B cell (primary cell): ENCODE measurements around the gene CELA2A. TPM values are rescaled to one million over a fixed set of nuclear protein-coding genes. Genes with fewer than 3 reads are reported as not detected.
"Not testable (repeated sequence)": the region's sequence is repeated elsewhere in the genome, so short reads cannot be mapped to it uniquely, and the experiment has no call there.

ENCODE experiments used
- ATAC-seq: fragments of 200-7000 bp; cut with Tn5 transposase; one replicate; pipeline ENCODE4 v1.10.0; 2021; ENCODE audit warnings: low read depth, mild to moderate bottlenecking, moderate number of reproducible peaks, moderate library complexity
- CTCF ChIA-PET: fragments of 350-600 bp; sonication (Branson Sonifier 250); formaldehyde crosslinking; loops from one replicate; lab custom pipeline; 2021; ENCODE audit warnings: antibody characterized with exemption, inconsistent platforms; lab: Charles Lee
- POLR2A ChIA-PET: fragments of 350-600 bp; sonication (Branson Sonifier 250); formaldehyde crosslinking; loops from one replicate; lab custom pipeline; 2021; ENCODE audit warnings: antibody characterized with exemption; lab: Charles Lee
- DNase-seq: peaks from one replicate; pipeline ENCODE4 v3.0.0; 2013
- H2AFZ ChIP-seq: 2 replicates; pipeline ENCODE4 v1.6.1; 2012; ENCODE audit warnings: mild to moderate bottlenecking, low read depth, low read length; ENCODE audit not compliant: insufficient read depth, poor library complexity, severe bottlenecking
- H3K27ac ChIP-seq, 2 donors: 1 replicate in 1 of 2; 2 replicates in 1 of 2; pipeline ENCODE4 v1.5.1; 2012 to 2013; ENCODE audit warnings: low read length in 2 of 2, mild to moderate bottlenecking in 2 of 2, moderate library complexity in 1 of 2
- H3K27me3 ChIP-seq, 4 experiments: fragments of 200-600 bp in 1 of 4; sonication (generic) in 1 of 4; replicated peaks in 1 of 4; 1 replicate in 2 of 4; 2 replicates in 2 of 4; pipeline versions ENCODE4 v1.6.1 to v1.7.0; 2013 to 2016; ENCODE audit warnings: low read length in 3 of 4, mild to moderate bottlenecking in 2 of 4, mixed read lengths in 1 of 4, moderate library complexity in 1 of 4; ENCODE audit not compliant: insufficient read depth in 4 of 4, control insufficient read depth in 3 of 4; ENCODE audit errors: control extremely low read depth in 1 of 4
- H3K36me3 ChIP-seq, 2 experiments: replicated peaks in 1 of 2; 1 replicate in 1 of 2; 2 replicates in 1 of 2; pipeline versions ENCODE4 v1.6.1 to v1.7.1; 2013; ENCODE audit warnings: low read length in 1 of 2; ENCODE audit not compliant: insufficient read depth in 2 of 2, control insufficient read depth in 1 of 2; ENCODE audit errors: control extremely low read depth in 1 of 2, extremely low read depth in 1 of 2
- H3K4me1 ChIP-seq, 2 donors: fragments of 200-600 bp in 1 of 2; sonication (generic) in 1 of 2; 1 replicate in 1 of 2; 2 replicates in 1 of 2; pipeline versions ENCODE4 v1.5.1 to v1.6.1; 2013 to 2017; ENCODE audit warnings: low read length in 2 of 2; ENCODE audit not compliant: control insufficient read depth in 2 of 2, insufficient read depth in 2 of 2
- H3K4me2 ChIP-seq: replicated peaks from 2 replicates; pipeline ENCODE3; 2012; ENCODE audit warnings: mild to moderate bottlenecking, low read depth, low read length; ENCODE audit not compliant: poor library complexity, severe bottlenecking
- H3K4me3 ChIP-seq, 5 experiments: fragments of 200-600 bp in 1 of 5; sonication (generic) in 1 of 5; 1 replicate in 3 of 5; 2 replicates in 2 of 5; pipeline versions ENCODE4 v1.5.1 to v1.7.0; 2011 to 2016; ENCODE audit warnings: low read length in 4 of 5, mild to moderate bottlenecking in 4 of 5, low read depth in 2 of 5, control low read depth in 1 of 5, moderate library complexity in 1 of 5; ENCODE audit not compliant: insufficient read depth in 1 of 5; ENCODE audit errors: control extremely low read depth in 1 of 5, extremely low read depth in 1 of 5
- H3K79me2 ChIP-seq: fragments of 200-600 bp; sonication (generic); one replicate; pipeline ENCODE4 v1.6.0; 2016; ENCODE audit warnings: low read length; ENCODE audit not compliant: control insufficient read depth, insufficient read depth
- H3K9ac ChIP-seq: fragments of 200-600 bp; sonication (generic); 2 replicates; pipeline ENCODE4 v1.6.1; 2017; ENCODE audit warnings: mild to moderate bottlenecking, low read length, moderate library complexity
- H3K9me3 ChIP-seq, 3 donors: one replicate each; pipeline versions ENCODE4 v1.6.1 to v1.7.1; 2013; ENCODE audit warnings: low read length in 2 of 3; ENCODE audit not compliant: control insufficient read depth in 2 of 3, insufficient read depth in 1 of 3; ENCODE audit errors: control extremely low read depth in 1 of 3
- H4K20me1 ChIP-seq: 2 replicates; pipeline ENCODE4 v1.6.0; 2012; ENCODE audit warnings: mild to moderate bottlenecking, low read length; ENCODE audit not compliant: insufficient read depth, control insufficient read depth, poor library complexity, severe bottlenecking
- H3K27ac Mint-ChIP-seq: one replicate; pipeline ENCODE4 v1.8.0; 2021; ENCODE audit warnings: mixed read lengths
- H3K27me3 Mint-ChIP-seq: one replicate; pipeline ENCODE4 v1.8.0; 2021; ENCODE audit warnings: mixed read lengths
- H3K4me1 Mint-ChIP-seq: one replicate; pipeline ENCODE4 v1.8.0; 2021; ENCODE audit warnings: mixed read lengths
- H3K4me3 Mint-ChIP-seq: one replicate; pipeline ENCODE4 v1.8.0; 2021; ENCODE audit warnings: mixed read lengths
- H3K9me3 Mint-ChIP-seq: one replicate; pipeline ENCODE4 v1.8.0; 2022; ENCODE audit warnings: mixed read lengths; ENCODE audit not compliant: insufficient read depth
- EZH2 ChIP-seq: IDR thresholded peaks from 2 replicates; pipeline ENCODE4 v1.6.1; 2012; ENCODE audit warnings: borderline replicate concordance, low read depth, mild to moderate bottlenecking, moderate library complexity, low read length; ENCODE audit not compliant: insufficient read depth, poor library complexity, severe bottlenecking
- WGBS: methylation state at CpG from one replicate; pipeline ENCODE4 v1.1.5; 2013; ENCODE audit warnings: missing lambda C conversion rate; ENCODE audit not compliant: insufficient coverage; 5-methylcytosine and 5-hydroxymethylcytosine counted together
- intact Hi-C: fragments of 100-400 bp; cut with micrococcal nuclease; formaldehyde crosslinking; loops from one replicate; pipeline ENCODE4 v1.10.0; 2022
- polyA plus RNA-seq: library from polyadenylated mRNA; depleted of rRNA; stranded (reverse); fragments of >200 nt; gene quantifications from 2 replicates; pipeline ENCODE4 v1.2.3, GENCODE V29; 2012
- total RNA-seq, 2 donors: library from RNA; stranded (reverse); fragments of 120-200 nt in 1 of 2; gene quantifications; 1 replicate in 1 of 2; 2 replicates in 1 of 2; pipeline versions ENCODE4 v1.2.3 to v1.2.4, GENCODE V29; 2013 to 2022
- TF ChIP-seq, protein P1 (sequence below): fragments of 200-600 bp; IDR thresholded peaks from one replicate; pipeline ENCODE4 v1.8.0; 2022; ENCODE audit warnings: antibody characterized with exemption, mild to moderate bottlenecking

Gene CELA2A
- total and polyA plus RNA-seq, 2 donors (not counting 1 experiment from before 2014, with no cell fraction given) = not detected

DNA sequence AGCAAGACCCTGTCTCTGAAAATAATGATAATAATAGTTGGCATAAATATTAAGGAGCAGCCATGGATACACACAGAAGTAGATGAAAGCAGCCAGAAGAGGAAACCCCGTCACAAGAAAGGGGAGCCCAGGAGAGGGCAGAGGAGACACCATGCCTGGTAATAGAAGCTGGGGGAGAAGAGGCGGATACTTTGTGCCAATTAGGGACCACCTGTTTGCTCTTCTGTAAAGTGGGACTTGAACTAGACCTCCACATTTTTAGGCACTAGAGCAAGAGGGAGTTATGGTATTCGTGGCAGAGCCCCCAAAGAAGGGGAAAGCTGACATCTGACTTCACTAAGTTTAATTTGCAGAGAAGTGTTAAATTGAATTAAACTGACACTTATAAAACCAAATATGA lies 31.8 kb downstream of the CELA2A start:
- Histone ChIP-seq H3K4me2 (no peak overlapping the region), H3K4me1 (no peaks in the 10 kb centered on the region), H2AFZ (no peak overlapping the region), H3K79me2 (no peaks in the 10 kb centered on the region), H3K9me3 (no peaks in the 10 kb centered on the region), H4K20me1 (no peaks in the 10 kb centered on the region), H3K9ac (no peak overlapping the region), H3K27ac (no peak overlapping the region), H3K4me3 (no peak overlapping the region), H3K36me3 (peaks cover 4 to 24% of the 10 kb centered on the region in 2 experiments), H3K27me3 (no peaks in the 10 kb centered on the region)
- 100% methylated on average over 2 of the region's 3 CpGs for WGBS
- no peak for DNase-seq
- Mint-ChIP-seq H3K4me3 (no peak overlapping the region), H3K4me1 (no peaks in the 10 kb centered on the region), H3K27me3 (no peaks in the 10 kb centered on the region), H3K9me3 (no peaks in the 10 kb centered on the region), H3K27ac (no peak overlapping the region)
- TF ChIP-seq, protein P1, sequence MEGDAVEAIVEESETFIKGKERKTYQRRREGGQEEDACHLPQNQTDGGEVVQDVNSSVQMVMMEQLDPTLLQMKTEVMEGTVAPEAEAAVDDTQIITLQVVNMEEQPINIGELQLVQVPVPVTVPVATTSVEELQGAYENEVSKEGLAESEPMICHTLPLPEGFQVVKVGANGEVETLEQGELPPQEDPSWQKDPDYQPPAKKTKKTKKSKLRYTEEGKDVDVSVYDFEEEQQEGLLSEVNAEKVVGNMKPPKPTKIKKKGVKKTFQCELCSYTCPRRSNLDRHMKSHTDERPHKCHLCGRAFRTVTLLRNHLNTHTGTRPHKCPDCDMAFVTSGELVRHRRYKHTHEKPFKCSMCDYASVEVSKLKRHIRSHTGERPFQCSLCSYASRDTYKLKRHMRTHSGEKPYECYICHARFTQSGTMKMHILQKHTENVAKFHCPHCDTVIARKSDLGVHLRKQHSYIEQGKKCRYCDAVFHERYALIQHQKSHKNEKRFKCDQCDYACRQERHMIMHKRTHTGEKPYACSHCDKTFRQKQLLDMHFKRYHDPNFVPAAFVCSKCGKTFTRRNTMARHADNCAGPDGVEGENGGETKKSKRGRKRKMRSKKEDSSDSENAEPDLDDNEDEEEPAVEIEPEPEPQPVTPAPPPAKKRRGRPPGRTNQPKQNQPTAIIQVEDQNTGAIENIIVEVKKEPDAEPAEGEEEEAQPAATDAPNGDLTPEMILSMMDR = no peak
- no peak for TF ChIP-seq EZH2
- ATAC-seq = no peak
- intact Hi-C loops = no loop called here
- ChIA-PET POLR2A (no interaction called here), CTCF (no interaction called here)

DNA sequence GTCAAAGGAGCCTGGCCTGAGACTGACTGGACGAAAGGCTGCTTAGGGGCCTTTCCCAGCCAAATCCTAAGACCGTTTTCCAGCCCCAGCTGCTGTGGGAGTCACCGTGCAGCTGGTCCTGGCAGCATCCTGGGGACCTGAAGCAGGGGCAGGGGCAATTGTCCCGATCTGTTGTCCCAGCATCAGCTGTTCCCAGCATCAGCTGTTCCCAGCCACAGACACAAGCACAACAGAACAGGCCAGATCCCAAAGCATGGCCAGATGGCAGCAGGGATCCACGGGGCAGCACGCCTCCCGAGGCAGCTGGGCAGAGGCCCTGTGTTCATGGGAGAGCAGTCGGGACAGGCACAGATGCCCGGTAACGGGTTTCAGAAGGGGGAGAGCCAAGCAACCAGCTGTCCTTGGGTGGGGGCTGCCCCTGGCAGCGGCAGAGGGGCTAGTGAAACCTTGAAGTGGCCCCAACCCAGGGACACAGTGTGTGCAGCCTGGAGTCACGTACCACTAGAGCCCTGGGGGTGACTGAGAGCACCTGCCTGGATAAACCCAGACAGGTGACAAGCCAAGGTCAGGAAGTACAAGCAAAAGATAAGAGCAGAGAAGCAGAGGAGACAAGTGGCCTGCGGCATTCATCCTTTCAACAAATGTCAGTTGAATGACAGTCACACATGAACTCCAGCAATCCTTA lies 32.7 kb downstream of the CELA2A start:
- CTCF ChIA-PET = no interaction called here
- no peaks in the 10 kb centered on the region for H3K79me2 ChIP-seq
- 89% methylated on average over 12 of the region's 13 CpGs for WGBS

DNA sequence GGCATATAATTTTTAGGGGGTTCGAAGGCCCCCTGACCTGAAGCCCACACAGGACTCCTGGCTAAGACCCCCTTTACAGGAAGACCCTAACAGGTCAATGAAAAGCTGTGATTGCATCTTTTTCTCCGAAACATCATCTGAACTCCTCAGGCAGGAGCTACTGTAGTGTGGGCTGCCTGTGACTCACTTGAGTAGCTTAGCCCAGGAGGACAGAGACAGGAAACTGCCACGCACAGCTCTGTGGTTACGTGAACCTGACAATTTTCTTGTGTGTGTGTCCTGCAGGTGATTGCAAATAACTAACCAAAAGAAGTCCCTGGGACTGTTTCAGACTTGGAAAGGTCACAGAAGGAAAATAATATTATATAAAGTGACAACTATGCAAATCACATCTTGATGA lies 34.5 kb downstream of the CELA2A start:
- H3K4me1 ChIP-seq, H3K27ac Mint-ChIP-seq, intact Hi-C loops, H3K4me3 Mint-ChIP-seq, ATAC-seq, H3K9ac ChIP-seq, H3K27ac ChIP-seq, POLR2A ChIA-PET, H3K27me3 Mint-ChIP-seq, H4K20me1 ChIP-seq, H3K9me3 ChIP-seq, H3K79me2 ChIP-seq, H3K4me3 ChIP-seq, DNase-seq, H2AFZ ChIP-seq, H3K9me3 Mint-ChIP-seq, H3K27me3 ChIP-seq, CTCF ChIA-PET, H3K4me1 Mint-ChIP-seq, H3K4me2 ChIP-seq: not testable (repeated sequence)
- H3K36me3 ChIP-seq = peaks cover 6 to 39% of the 10 kb centered on the region in 2 experiments
- WGBS = 100% methylated on average over 2 of the region's 4 CpGs

More for the DNA sequence above, 32.7 kb downstream of the CELA2A start:
- Histone ChIP-seq H4K20me1 (no peaks in the 10 kb centered on the region), H3K4me2 (no peak overlapping the region), H3K4me1 (no peaks in the 10 kb centered on the region), H2AFZ (no peak overlapping the region), H3K4me3 (no peak overlapping the region), H3K9ac (no peak overlapping the region), H3K9me3 (no peaks in the 10 kb centered on the region), H3K27me3 (no peaks in the 10 kb centered on the region), H3K36me3 (peaks cover 4 to 32% of the 10 kb centered on the region in 2 experiments), H3K27ac (no peak overlapping the region)
- POLR2A ChIA-PET = no interaction called here
- Mint-ChIP-seq H3K27ac (no peak overlapping the region), H3K4me1 (no peaks in the 10 kb centered on the region), H3K4me3 (no peak overlapping the region), H3K27me3 (no peaks in the 10 kb centered on the region), H3K9me3 (no peaks in the 10 kb centered on the region)
- no peak for ATAC-seq
- intact Hi-C loops = no loop called here
- no peak for TF ChIP-seq EZH2
- TF ChIP-seq, protein P1 = no peak
- DNase-seq = no peak
